ENCODE data around the gene CPD. TPM values are rescaled to one million over a fixed set of nuclear protein-coding genes. Genes with fewer than 3 reads are reported as not detected.
"Not testable (repeated sequence)": the region's sequence is repeated elsewhere in the genome, so short reads cannot be mapped to it uniquely, and the experiment has no call there.

CPD gene
- polyA plus RNA-seq, 1 of the 3 experiments (the other 2 are of a cell fraction), result 12.5 TPM

DNA sequence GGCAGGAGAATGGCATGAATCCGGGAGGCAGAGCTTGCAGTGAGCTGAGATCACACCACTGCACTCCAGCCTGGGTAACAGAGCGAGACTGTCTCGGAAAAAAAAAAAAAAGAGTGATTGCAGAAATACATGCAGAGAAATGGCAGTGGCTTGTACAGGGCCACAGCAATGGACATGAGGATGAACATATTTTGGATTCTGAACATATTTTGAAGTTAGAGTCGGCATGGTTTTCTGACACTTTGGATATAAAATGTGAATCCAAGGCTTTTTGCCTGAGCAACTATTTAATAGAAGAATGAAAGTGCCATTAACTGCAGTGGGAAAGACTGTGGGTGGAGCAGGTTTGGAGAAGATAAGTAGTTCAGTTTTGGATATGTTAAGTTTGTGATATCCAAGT is 35.8 kb downstream of the CPD start:
- CTCF ChIA-PET, result no interaction called here
- no peak for DNase-seq
- 87% methylated on average over 4 of the region's 4 CpGs for WGBS (ENCODE audit: low lambda C conversion rate)

DNA sequence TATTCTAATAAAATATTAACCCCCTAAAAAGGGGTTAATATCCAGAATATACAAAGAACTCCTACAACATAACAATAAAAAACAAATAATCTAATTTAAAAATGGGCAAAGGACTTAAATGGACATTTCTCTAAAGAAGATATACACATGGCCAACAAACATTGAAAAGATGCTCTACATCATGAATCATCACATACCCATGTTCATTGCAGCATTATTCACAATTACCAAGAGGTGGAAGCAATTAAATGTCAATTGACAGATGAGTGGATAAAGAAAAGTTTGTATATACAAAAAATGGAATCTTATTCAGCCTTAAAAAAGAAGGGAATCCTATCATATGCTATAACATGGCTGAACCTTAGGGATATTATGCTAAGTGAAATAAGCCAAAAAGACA is 36.8 kb downstream of the CPD start:
- CTCF ChIA-PET, result interaction anchor here (1.0 to 1.3 kb wide), 2 partner anchors 27 to 75 kb away, joined by 3 read pairs; no protein-coding TSS in a partner anchor
- Histone ChIP-seq H2AFZ (ENCODE audit: low read depth) (no peak overlapping the region), H3K27me3 (ENCODE audit: insufficient read depth) (no peaks in the 10 kb centered on the region), H4K20me1 (ENCODE audit: insufficient read depth) (no peaks in the 10 kb centered on the region), H3K4me3 (ENCODE audit: low read depth in 2 of 2, low read length in 1 of 2) (no peak overlapping the region), H3K79me2 (ENCODE audit: insufficient read depth) (peaks cover 27% of the 10 kb centered on the region; the same call in 1 of the 2 replicates), H3K27ac (ENCODE audit: low read depth in 2 of 2, low read length in 1 of 2) (no peak overlapping the region), H3K4me2 (no peak overlapping the region), H3K9me3 (no peaks in the 10 kb centered on the region), H3K9me2 (no peaks in the 10 kb centered on the region), H3K36me3 (replicated peaks in 1 of 2; ENCODE audit: control insufficient read depth in 1 of 2, insufficient read depth in 2 of 2, low read length in 1 of 2) (peaks cover 0 to 3% of the 10 kb centered on the region in 2 experiments), H3F3A (replicated peaks; ENCODE audit: insufficient read depth) (no peaks in the 10 kb centered on the region), H3K9ac (no peak overlapping the region), H3K4me1 (ENCODE audit: control insufficient read depth in 1 of 2, insufficient read depth in 2 of 2, low read depth in 1 of 2, low read length in 1 of 2) (no peaks in the 10 kb centered on the region; a peak in 1 of 4 replicates)
- no peak for DNase-seq
- TF ChIP-seq FOSL2 (IDR thresholded peaks at IDR 0.05; ENCODE audit: borderline replicate concordance, low read depth) (peak; percentile 56; the same call in 1 of the 2 replicates), TCF12 (IDR thresholded peaks at IDR 0.05) (peak; percentile 36; the same call in 1 of the 2 replicates)
- TF ChIP-seq, protein P1, sequence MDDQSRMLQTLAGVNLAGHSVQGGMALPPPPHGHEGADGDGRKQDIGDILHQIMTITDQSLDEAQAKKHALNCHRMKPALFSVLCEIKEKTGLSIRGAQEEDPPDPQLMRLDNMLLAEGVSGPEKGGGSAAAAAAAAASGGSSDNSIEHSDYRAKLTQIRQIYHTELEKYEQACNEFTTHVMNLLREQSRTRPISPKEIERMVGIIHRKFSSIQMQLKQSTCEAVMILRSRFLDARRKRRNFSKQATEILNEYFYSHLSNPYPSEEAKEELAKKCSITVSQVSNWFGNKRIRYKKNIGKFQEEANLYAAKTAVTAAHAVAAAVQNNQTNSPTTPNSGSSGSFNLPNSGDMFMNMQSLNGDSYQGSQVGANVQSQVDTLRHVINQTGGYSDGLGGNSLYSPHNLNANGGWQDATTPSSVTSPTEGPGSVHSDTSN (IDR thresholded peaks at IDR 0.05), result peak; percentile 16; the same call in 1 of the 2 replicates
- TF ChIP-seq, protein P2, sequence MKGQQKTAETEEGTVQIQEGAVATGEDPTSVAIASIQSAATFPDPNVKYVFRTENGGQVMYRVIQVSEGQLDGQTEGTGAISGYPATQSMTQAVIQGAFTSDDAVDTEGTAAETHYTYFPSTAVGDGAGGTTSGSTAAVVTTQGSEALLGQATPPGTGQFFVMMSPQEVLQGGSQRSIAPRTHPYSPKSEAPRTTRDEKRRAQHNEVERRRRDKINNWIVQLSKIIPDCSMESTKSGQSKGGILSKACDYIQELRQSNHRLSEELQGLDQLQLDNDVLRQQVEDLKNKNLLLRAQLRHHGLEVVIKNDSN (IDR thresholded peaks at IDR 0.05; ENCODE audit: borderline replicate concordance, low read depth), result no peak
- POLR2A ChIA-PET, result no interaction called here

More for the DNA sequence above, 35.8 kb downstream of the CPD start:
- Histone ChIP-seq H3F3A (replicated peaks; ENCODE audit: insufficient read depth) (no peaks in the 10 kb centered on the region), H3K4me1 (ENCODE audit: control insufficient read depth in 1 of 2, insufficient read depth in 2 of 2, low read depth in 1 of 2, low read length in 1 of 2) (no peaks in the 10 kb centered on the region), H3K27me3 (ENCODE audit: insufficient read depth) (no peaks in the 10 kb centered on the region), H2AFZ (ENCODE audit: low read depth) (no peak overlapping the region), H3K79me2 (ENCODE audit: insufficient read depth) (peaks cover 34% of the 10 kb centered on the region; the same call in 1 of the 2 replicates), H3K4me3 (ENCODE audit: low read depth in 2 of 2, low read length in 1 of 2) (no peak overlapping the region), H3K4me2 (no peak overlapping the region), H3K36me3 (replicated peaks in 1 of 2; ENCODE audit: control insufficient read depth in 1 of 2, insufficient read depth in 2 of 2, low read length in 1 of 2) (peaks cover 0 to 3% of the 10 kb centered on the region in 2 experiments), H4K20me1 (ENCODE audit: insufficient read depth) (no peaks in the 10 kb centered on the region), H3K9ac (no peak overlapping the region), H3K9me2 (no peaks in the 10 kb centered on the region), H3K9me3 (no peaks in the 10 kb centered on the region), H3K27ac (ENCODE audit: low read depth in 2 of 2, low read length in 1 of 2) (no peak overlapping the region)
- POLR2A ChIA-PET, result no interaction called here
- no peak for TF ChIP-seq FOXM1 (IDR thresholded peaks at IDR 0.05; ENCODE audit: low read depth)
- TF ChIP-seq, protein P3, sequence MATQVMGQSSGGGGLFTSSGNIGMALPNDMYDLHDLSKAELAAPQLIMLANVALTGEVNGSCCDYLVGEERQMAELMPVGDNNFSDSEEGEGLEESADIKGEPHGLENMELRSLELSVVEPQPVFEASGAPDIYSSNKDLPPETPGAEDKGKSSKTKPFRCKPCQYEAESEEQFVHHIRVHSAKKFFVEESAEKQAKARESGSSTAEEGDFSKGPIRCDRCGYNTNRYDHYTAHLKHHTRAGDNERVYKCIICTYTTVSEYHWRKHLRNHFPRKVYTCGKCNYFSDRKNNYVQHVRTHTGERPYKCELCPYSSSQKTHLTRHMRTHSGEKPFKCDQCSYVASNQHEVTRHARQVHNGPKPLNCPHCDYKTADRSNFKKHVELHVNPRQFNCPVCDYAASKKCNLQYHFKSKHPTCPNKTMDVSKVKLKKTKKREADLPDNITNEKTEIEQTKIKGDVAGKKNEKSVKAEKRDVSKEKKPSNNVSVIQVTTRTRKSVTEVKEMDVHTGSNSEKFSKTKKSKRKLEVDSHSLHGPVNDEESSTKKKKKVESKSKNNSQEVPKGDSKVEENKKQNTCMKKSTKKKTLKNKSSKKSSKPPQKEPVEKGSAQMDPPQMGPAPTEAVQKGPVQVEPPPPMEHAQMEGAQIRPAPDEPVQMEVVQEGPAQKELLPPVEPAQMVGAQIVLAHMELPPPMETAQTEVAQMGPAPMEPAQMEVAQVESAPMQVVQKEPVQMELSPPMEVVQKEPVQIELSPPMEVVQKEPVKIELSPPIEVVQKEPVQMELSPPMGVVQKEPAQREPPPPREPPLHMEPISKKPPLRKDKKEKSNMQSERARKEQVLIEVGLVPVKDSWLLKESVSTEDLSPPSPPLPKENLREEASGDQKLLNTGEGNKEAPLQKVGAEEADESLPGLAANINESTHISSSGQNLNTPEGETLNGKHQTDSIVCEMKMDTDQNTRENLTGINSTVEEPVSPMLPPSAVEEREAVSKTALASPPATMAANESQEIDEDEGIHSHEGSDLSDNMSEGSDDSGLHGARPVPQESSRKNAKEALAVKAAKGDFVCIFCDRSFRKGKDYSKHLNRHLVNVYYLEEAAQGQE (IDR thresholded peaks at IDR 0.05; ENCODE audit: low read depth, low read length), result no peak
- no peak for TF ChIP-seq CHD2 (IDR thresholded peaks at IDR 0.05; ENCODE audit: low read length, partially characterized antibody)
- no peak for TF ChIP-seq RAD21 (IDR thresholded peaks at IDR 0.05; ENCODE audit: low read length)
- no peak for TF ChIP-seq GABPA (IDR thresholded peaks at IDR 0.05; ENCODE audit: low read depth)
- TF ChIP-seq, protein P4, sequence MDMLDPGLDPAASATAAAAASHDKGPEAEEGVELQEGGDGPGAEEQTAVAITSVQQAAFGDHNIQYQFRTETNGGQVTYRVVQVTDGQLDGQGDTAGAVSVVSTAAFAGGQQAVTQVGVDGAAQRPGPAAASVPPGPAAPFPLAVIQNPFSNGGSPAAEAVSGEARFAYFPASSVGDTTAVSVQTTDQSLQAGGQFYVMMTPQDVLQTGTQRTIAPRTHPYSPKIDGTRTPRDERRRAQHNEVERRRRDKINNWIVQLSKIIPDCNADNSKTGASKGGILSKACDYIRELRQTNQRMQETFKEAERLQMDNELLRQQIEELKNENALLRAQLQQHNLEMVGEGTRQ (IDR thresholded peaks at IDR 0.05; ENCODE audit: borderline replicate concordance, low read depth, low read length), result no peak
- TF ChIP-seq NFIC (IDR thresholded peaks at IDR 0.05; ENCODE audit: borderline replicate concordance), result no peak
- TF ChIP-seq, protein P5, sequence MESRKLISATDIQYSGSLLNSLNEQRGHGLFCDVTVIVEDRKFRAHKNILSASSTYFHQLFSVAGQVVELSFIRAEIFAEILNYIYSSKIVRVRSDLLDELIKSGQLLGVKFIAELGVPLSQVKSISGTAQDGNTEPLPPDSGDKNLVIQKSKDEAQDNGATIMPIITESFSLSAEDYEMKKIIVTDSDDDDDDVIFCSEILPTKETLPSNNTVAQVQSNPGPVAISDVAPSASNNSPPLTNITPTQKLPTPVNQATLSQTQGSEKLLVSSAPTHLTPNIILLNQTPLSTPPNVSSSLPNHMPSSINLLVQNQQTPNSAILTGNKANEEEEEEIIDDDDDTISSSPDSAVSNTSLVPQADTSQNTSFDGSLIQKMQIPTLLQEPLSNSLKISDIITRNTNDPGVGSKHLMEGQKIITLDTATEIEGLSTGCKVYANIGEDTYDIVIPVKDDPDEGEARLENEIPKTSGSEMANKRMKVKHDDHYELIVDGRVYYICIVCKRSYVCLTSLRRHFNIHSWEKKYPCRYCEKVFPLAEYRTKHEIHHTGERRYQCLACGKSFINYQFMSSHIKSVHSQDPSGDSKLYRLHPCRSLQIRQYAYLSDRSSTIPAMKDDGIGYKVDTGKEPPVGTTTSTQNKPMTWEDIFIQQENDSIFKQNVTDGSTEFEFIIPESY (IDR thresholded peaks at IDR 0.05; ENCODE audit: borderline replicate concordance, low read depth), result no peak

DNA sequence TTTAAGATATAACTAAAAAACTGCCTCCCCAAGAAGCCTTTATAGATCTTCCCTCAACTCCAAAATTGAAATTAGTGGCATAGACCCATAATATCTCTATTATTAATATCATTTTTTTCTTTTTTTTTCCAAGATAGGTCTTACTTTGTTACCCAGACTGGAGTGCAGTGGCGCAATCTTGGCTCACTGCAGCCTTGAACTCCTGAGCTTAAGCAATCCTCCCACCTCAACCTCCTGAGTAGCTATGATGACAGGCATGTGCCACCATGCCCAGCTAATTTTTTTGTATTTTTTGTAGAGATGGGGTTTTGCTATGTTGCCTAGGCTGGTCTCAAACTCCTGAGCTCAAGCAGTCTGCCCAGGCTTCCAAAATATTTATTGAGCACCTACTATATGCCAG is 39.3 kb downstream of the CPD start:
- CTCF ChIA-PET; H2AFZ ChIP-seq (ENCODE audit: low read depth); H3F3A ChIP-seq (replicated peaks; ENCODE audit: insufficient read depth); H4K20me1 ChIP-seq (ENCODE audit: insufficient read depth); H3K4me3 ChIP-seq (ENCODE audit: low read depth in 2 of 2, low read length in 1 of 2); H3K9me2 ChIP-seq; POLR2A ChIA-PET; H3K79me2 ChIP-seq (ENCODE audit: insufficient read depth); H3K27ac ChIP-seq (ENCODE audit: low read depth in 2 of 2, low read length in 1 of 2); H3K4me1 ChIP-seq (ENCODE audit: control insufficient read depth in 1 of 2, insufficient read depth in 2 of 2, low read depth in 1 of 2, low read length in 1 of 2); DNase-seq; H3K4me2 ChIP-seq; H3K9ac ChIP-seq; H3K27me3 ChIP-seq (ENCODE audit: insufficient read depth); H3K9me3 ChIP-seq: not testable (repeated sequence)
- peaks cover 6 to 21% of the 10 kb centered on the region in 2 experiments for H3K36me3 ChIP-seq (replicated peaks in 1 of 2; ENCODE audit: control insufficient read depth in 1 of 2, insufficient read depth in 2 of 2, low read length in 1 of 2)
- 100% methylated on average over 1 of the region's 1 CpG for WGBS (ENCODE audit: low lambda C conversion rate)
